Measurements from ENCODE around the gene USP19.
A peak's percentile ranks its signal among the peaks of the same experiment; 100 is the strongest.

USP19 gene

GRCh38 chr3:49100046-49100615, 20.5 kb downstream of the USP19 start:
- no peak for DNase-seq

- no peak for DNase-seq
Observed at GRCh38 chr3:49098910-49099630, 21.6 kb downstream of the USP19 start.

GRCh38 chr3:49098429-49098828, 22.2 kb downstream of the USP19 start:
- peak; percentile 28 for DNase-seq

- DNase-seq, result peak; percentile 99
Observed at GRCh38 chr3:49093853-49094767, 26.5 kb downstream of the USP19 start, which contains the start of gene QRICH1. Gene QRICH1, minus strand, starts transcription at chr3:49094071. Its CDS starts 17,054 bp downstream, at chr3:49077017.

GRCh38 chr3:49092938-49093852, 27.4 kb downstream of the USP19 start:
- peak; percentile 80 for DNase-seq

GRCh38 chr3:49081429-49081828, 39.2 kb downstream of the USP19 start:
- DNase-seq, result no peak

GRCh38 chr3:49079270-49079669, 41.4 kb downstream of the USP19 start:
- no peak for DNase-seq

GRCh38 chr3:49076646-49077045, 44.0 kb downstream of the USP19 start:
- no peak for DNase-seq

GRCh38 chr3:49076116-49076515, 44.5 kb downstream of the USP19 start:
- no peak for DNase-seq

Data from fibroblast of skin of right biceps (primary cell).